GM19043 (cell line): Measurements from ENCODE around the gene NT5DC3.

Experiments used
- ATAC-seq: cut with Tn5 transposase; IDR thresholded peaks from one replicate; pipeline ENCODE4 v1.9.1; 2021; ENCODE audit warnings: low read depth; ENCODE audit not compliant: unreplicated experiment

Gene NT5DC3

DNA sequence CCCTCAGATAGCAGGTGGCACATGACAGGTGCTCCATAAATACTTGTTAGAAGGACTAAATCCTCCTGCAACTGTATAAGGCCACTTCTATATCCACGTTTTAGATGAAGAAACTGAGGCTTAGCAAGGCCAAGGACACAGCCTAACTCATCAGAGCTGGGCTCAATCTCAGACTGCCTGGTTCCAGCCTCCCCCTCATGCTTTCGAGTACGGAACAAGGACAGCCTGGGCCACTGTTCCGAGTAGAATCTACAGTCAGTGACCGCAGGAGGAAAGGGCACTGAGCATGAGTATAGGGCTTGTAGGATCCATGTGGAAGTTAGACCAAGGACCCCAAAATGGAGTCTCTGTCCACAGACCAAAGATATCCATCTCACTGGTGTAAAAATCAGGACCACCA, 84.6 kb downstream of the NT5DC3 start:
- no peak for ATAC-seq

DNA sequence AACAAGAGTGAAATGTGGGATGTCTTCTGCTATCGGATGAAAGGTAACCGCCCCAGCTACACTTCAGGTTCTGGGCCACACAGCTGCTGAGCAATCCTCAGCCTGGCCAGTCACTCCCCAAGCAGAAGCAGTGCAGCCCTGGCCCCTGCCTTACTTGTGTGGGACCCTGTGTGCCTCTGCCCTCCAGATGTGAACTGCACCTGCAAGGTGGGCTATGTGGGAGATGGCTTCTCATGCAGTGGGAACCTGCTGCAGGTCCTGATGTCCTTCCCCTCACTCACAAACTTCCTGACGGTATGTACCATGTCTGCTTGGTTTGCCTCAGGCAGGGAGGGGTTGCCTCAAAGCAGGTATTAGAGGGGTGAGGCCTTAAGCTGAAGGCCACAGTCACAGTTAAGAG, 85.6 kb downstream of the NT5DC3 start:
- ATAC-seq: no peak

DNA sequence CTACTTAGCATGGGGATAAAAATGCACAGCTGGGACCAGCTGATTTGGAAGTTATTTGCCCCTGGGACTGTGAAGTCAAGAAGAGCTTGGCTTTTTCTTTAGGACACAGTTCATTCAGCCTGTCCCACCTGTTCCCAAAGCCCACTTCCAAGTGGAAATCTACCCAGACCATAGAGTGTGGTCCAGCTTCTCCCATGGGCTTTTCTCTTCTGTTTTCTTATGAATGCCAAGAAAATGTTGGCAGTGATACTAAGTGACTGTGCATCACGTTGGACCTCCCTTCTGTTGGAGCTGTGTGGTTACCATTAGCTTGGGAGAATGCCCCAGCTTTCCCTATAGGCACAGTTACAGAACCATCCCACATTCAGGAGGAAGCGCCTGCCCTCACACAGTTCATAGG, 89.4 kb downstream of the NT5DC3 start:
- ATAC-seq: no peak

DNA sequence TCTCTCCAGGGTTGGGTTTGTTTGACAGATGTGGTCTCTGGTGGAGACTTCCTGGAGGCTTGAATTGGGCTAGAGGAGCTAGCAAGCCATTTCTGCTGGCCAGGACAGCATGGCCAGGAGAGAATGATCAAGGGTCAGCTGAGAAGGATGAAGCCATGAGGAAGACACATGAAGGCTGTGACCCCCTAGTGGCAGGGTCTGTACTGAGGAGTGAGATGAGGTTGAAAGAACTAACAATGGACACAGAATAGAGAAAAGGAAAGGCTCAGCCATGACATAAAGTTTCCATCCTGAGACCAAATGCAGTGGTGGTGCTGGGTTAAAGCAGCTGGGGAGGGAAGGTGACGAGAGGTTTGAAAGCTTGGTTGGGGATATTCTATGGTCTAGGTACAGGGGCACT, 89.9 kb downstream of the NT5DC3 start:
- ATAC-seq: no peak

DNA sequence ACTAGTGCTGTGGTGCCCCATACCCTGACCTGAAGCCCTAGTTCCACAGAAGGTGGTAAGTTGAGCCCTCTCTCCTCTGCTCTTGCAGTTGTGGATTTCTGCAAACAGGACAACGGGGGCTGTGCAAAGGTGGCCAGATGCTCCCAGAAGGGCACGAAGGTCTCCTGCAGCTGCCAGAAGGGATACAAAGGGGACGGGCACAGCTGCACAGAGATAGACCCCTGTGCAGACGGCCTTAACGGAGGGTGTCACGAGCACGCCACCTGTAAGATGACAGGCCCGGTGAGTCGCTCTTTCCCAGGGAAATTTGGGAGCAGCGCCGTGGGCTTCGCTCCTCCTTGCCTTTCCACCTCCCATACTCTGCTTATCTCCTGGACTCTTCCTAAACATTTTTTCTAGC, 92.2 kb downstream of the NT5DC3 start:
- ATAC-seq: no peak

DNA sequence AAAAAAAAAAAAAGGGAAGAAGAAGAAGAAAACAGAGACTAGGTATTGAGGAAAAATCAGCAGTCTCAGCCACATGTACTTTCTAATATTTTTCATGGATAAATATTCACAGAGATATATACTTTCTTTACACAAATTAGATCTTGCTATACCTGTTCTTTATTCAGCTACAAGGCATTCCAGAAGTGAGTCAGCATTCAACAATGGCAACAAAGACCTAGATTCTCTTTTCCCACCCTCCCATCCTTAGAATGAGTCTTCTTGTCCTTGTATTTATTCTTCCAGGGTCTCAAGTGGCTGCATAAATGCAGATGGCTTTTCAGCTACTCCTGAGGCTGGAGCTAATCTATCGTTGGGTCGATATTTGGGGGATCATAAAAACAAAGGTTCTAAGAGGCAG, 93.0 kb downstream of the NT5DC3 start:
- no peak for ATAC-seq

DNA sequence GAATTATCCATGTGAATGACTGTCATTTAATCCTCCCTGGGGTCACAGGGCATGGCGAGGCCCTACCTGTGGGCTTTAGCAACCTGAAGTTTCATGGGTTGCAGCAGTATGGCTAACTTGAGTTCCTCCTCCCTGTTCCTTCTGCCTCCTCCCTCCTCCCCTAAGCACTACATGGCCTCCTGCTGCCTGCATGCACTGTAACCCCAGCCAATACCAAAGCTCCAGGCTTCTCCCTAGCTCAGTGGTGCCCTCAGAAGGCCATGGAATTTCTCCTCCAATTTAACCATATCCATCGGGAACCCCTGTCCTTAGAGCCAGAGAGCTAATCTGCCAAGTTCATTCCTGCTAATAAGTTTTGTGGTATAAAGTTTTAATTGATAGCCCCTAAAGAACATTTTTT, 95.1 kb downstream of the NT5DC3 start:
- no peak for ATAC-seq

DNA sequence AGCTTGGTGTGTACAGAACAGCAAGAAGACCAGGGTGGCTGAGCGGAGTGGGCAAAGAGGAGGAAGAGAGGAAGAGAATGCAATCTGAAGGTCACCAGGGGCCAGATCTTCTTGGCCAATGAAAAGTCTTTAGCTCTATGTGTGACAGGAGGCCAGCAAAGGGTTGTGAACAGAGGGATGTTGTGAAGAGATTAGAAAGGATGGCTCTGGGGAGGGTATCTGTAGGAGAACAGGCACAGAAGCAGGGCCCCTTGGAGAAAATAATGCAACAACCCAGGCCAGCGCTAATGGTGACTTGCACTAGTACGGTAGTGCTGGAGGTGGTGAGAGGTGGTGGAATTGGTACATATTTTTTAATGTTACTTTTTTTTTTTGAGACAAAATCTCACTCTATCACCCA, 97.2 kb downstream of the NT5DC3 start:
- no peak for ATAC-seq

DNA sequence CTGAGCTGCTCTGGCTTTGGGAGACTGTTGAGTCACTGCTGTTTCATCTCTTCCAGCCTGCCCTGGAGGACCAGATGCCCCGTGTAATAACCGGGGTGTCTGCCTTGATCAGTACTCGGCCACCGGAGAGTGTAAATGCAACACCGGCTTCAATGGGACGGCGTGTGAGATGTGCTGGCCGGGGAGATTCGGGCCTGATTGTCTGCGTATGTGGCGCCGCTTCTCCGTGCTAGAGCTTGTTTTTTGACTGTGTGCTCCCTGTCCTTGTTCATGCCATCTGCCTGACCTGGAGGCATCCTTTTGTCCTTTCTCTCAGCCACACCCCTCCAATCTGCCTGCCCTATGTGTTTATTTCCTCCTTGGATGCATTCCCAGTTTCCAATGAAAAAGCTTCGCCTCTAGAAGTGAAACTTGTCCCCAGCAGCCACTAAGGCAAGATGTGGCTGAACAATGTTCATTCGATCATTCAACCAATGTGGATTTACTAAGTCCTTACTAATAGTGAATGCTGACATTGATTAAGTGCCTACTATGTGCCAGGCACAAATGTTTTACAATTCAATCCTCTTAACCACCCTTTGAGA, 98.6 kb downstream of the NT5DC3 start:
- ATAC-seq: no peak

DNA sequence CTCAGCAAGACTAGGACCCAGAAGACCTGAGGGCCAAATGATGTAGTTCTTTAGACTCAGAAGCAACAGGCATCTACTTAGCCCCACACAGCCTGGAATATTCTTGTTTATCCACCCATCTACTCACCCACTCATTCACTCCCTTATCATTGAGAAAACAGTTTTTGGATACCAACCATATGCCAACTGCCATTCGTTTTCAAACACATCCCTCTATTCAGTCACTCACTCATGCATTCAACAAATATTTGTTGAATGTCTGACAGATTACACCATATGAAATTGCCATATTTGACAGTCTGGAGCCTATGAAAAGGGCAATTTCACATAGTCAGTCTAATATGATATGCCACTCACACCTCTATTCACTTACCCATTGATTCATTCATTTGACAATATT, 103.2 kb downstream of the NT5DC3 start:
- ATAC-seq: no peak

DNA sequence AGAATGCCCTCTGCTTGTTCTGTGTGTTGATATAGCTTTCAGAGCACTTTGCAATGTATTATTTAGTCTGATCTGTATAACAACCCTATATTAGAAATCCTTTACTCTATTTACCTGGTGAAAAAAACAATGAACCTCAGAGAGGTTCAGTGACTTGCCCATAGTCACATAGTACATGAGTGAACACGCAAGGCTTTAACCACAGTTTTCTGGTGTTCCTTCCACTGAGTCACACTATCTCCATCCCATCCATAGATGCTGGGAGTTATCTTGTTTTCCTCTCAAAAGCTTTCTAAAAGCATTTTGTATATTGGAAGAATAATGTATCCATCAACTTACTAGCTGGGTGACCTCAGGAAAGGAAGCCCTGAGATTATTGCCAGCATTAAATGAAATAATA, 104.5 kb downstream of the NT5DC3 start:
- no peak for ATAC-seq

DNA sequence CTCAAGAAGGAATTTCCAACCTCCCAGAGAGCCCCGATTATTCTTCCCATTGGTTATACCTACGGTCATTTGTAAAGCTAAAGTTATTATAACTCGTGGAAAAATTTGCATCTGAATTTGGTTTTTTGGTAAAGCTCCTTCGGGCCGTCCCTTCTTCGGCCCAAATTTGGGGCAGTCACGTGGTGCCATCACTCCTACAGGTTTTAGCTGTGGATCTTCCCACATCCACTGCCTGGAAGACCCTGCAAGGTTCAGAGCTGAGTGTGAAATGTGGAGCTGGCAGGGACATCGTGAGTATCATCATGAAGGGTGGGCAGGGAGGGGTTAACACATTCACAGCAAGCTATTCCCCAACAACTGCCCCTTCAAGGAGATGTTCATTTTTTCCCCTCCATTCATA, 105.7 kb downstream of the NT5DC3 start:
- no peak for ATAC-seq

DNA sequence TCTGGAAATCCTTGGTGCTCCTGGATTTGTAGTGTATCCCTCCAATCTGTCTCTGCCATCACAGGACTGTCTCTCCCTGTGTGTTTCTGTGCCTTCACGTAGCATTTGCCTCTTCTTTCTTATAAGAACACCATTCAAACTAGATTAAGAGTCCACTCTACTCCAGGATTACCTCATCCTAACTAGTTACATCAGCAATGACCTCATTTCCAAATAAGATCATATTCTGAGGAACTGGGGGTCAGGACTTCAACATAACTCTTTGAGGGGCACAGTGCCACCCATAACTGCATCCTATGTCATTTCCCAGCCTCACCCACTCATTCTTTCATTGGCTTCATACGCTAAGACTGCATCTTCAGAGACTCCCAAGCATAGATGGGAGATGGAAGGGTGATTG, 106.2 kb downstream of the NT5DC3 start:
- ATAC-seq: no peak

DNA sequence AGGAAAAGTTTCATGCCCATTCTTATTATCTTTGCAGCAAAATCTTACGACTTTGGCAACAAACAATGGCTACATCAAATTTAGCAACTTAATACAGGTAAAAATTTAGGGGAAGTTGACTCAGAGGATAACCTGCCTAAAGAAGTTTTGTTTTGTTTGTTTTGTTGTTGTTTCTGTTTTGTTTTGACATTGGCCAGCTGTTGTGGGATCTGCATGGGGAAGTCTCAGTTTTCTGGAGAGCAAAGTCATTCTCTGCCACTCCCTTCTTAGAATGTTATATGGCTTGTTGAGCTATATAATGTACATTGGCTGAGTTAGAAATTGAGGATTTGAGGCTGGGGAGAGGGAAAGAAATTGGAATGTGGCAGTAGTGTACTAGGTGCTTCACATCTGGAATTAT, 109.5 kb downstream of the NT5DC3 start:
- ATAC-seq: no peak

DNA sequence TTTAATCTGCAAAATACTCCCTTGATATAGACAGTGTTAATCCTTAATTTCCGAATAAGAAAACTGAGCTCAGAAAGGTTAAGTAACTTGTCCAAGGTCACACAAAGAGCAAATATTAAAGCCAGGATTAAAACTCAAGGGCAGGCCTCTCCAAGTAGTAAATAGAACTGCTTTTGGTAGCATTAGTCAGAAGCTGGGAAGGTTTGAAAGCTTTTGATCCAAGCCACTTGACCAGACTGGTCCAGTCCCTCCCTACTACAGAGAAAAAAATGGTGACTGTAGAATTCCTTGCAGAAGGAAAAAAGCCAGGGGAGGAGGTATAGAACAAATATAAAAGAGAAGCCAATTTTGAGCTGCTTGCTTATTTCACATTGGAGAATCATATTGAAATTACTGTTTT, 111.5 kb downstream of the NT5DC3 start:
- no peak for ATAC-seq

DNA sequence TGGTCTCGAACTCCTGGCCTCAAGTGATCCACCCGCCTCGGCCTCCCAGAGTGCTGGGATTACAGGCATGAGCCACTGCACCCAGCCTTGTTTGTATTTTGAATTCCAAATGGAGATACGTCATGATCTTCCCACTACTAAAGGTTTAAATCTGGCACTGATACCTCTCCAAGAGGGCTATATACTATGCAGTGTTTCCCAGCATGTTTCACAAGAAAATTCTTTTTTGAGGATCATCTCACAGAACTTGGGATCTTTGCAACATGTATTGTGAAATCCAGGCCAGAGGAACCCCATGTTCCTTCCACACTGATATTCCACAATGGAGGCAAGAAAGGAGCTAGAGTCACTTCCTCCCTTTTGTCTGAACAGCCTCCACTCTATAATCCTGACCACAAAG, 112.7 kb downstream of the NT5DC3 start:
- no peak for ATAC-seq

DNA sequence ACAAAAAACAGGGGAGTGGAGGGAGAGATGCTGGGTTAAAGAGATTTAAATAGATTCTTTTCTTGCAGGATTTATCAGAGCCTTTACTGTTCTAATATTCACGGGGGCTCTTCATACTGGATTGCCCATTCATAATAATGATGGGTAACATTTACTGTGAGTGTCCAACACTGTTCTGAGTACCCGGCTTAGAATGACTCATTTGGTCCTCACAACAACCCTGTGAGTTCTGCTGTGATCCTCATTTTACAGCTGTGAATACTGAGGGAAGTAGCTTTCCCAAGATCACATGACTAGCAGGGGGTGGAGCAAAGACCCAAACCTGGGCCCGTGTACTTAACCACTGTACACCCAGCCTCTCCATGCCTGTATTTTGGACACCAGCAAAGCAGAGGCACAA, 113.4 kb downstream of the NT5DC3 start:
- no peak for ATAC-seq

DNA sequence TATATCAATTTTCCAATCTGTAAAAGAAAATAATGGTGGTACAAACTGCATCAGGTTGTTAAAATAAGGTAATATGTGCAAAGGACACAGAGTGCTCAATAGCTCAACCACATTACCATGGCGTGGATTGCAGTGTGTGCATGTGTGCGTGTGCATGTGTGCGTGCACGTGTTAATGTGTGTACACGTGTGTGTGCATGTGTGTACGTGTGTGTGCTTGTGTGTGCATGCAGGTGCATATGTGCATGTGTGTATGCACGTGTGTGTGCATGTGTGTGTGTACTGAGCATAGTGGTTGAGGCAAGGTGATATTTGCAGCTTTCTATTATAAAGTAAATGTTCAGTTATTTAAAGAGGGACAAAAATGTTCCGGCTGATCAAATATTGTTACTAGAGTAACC, 115.6 kb downstream of the NT5DC3 start:
- ATAC-seq: no peak
